Measurements from ENCODE around the gene OCA2.

Gene OCA2

GRCh38 chr15:28107904-28108275 lies 8.8 kb upstream of the OCA2 start:
- no peaks in the 10 kb centered on the region for H4K20me1 ChIP-seq (ENCODE audit: insufficient read depth, low read length)
- H3K27me3 ChIP-seq (ENCODE audit: low read depth, low read length) = no peaks in the 10 kb centered on the region
- no peaks in the 10 kb centered on the region for H3K4me1 ChIP-seq (ENCODE audit: low read length)
- H3K4me2 ChIP-seq (ENCODE audit: low read length) = no peak overlapping the region
- no peak overlapping the region for H3K27ac ChIP-seq (ENCODE audit: low read length)
- H3K9ac ChIP-seq (ENCODE audit: low read length) = no peak overlapping the region
- H2AFZ ChIP-seq (ENCODE audit: low read depth, low read length) = no peak overlapping the region
- H3K79me2 ChIP-seq (ENCODE audit: low read length) = no peaks in the 10 kb centered on the region
- no peak for TF ChIP-seq CTCF (IDR thresholded peaks at IDR 0.05; ENCODE audit: low read depth, low read length)
- TF ChIP-seq EZH2phosphoT487 (IDR thresholded peaks at IDR 0.05; ENCODE audit: low read depth) = no peak
- H3K9me3 ChIP-seq (ENCODE audit: insufficient read depth, low read length) = no peaks in the 10 kb centered on the region
- H3K4me3 ChIP-seq (ENCODE audit: low read length) = no peak overlapping the region
- H3K36me3 ChIP-seq (replicated peaks; ENCODE audit: low read depth, low read length) = peaks cover 5% of the 10 kb centered on the region

DNA sequence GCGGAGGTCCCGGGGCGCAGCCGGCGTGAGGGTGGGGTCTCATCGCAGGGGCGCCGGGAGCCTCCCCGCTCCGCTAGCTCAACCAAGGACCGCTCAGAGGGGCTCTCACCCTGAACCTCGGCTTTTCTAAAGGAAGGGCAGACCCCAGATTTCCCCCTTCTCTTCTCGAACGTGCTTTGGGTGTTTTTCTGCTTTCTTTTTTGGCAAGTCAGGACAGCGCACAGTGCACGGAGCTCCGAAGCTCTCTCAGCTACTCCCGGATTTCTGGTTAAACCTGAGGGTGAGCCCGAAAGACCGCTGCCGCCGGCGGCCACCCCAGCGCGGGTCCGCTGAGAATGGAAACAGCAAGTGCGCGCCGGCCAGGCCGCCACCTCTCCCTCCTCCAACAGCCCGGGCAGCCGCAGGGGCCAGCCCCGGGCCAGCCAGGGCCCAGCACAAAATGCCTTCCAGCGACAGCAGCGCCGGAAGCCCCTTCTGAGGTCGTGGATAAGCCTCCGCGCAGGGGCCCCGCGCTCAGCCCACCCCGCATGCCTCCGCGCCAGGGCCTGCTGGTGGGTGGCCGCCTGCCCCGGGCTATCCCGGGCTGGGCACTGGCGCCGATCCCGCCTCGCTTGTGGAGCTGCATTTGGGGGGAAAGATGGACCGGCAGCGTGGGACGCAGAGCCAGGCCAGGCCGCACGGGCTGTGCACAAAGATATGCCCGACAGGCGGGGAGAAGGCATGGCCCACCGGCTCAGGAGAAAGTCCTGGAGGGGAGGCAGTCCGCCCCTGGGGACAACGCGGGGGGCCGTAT lies 8.2 kb upstream of the OCA2 start:
- Histone ChIP-seq H3K27ac (ENCODE audit: low read length) (no peak overlapping the region), H3K79me2 (ENCODE audit: low read length) (no peaks in the 10 kb centered on the region), H3K4me2 (ENCODE audit: low read length) (no peak overlapping the region), H4K20me1 (ENCODE audit: insufficient read depth, low read length) (no peaks in the 10 kb centered on the region), H2AFZ (ENCODE audit: low read depth, low read length) (no peak overlapping the region), H3K27me3 (ENCODE audit: low read depth, low read length) (no peaks in the 10 kb centered on the region), H3K4me1 (ENCODE audit: low read length) (no peaks in the 10 kb centered on the region), H3K9ac (ENCODE audit: low read length) (no peak overlapping the region), H3K4me3 (ENCODE audit: low read length) (no peak overlapping the region), H3K9me3 (ENCODE audit: insufficient read depth, low read length) (no peaks in the 10 kb centered on the region), H3K36me3 (replicated peaks; ENCODE audit: low read depth, low read length) (peaks cover 5% of the 10 kb centered on the region)
- TF ChIP-seq CTCF (IDR thresholded peaks at IDR 0.05; ENCODE audit: low read depth, low read length) = no peak
- TF ChIP-seq EZH2phosphoT487 (IDR thresholded peaks at IDR 0.05; ENCODE audit: low read depth) = no peak

DNA sequence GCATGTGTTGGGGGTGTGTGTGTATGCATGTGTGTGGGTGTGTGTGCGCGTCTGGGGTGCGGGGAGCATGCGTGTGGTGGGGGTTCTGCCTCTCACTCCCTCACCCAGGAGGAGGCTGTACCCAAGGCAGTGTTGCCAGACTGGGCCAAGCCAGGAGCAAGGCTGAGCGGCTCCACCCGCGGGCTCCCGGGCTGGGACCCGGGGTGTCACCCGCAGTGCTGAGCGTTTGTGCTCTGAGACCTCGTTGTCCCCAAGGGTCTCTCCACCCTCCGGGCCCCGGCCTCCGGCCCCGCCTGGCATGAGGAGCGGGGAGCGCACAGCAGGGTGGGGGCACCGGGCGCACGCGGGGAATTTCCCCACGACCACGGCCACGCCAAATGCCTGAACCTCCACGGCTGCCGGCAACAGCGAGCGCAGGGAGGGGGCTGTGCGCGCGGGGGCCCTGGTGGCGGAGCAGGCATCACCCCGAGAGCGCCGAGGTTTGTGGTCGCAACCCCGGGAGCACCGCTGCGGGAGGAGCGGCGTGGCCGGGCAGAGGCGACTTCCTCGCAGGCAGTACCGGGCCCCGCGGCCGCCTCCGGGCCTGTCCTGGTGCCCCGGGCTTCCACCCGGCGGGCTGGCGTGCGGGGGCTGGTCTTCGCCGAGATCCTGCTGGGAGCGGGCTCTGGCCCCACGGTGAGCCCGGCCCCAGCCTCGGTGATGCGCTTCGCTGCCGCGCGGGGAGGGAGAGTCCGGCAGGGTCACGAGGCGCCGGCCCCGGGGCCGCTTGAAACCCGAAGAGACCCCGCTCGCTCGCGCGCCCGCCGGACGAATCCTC lies 7.4 kb upstream of the OCA2 start:
- H3K36me3 ChIP-seq (replicated peaks; ENCODE audit: low read depth, low read length) = peaks cover 2% of the 10 kb centered on the region
- H3K4me2 ChIP-seq (ENCODE audit: low read length) = no peak overlapping the region

More for the DNA sequence above, 7.4 kb upstream of the OCA2 start:
- no peaks in the 10 kb centered on the region for H4K20me1 ChIP-seq (ENCODE audit: insufficient read depth, low read length)
- no peaks in the 10 kb centered on the region for H3K79me2 ChIP-seq (ENCODE audit: low read length)
- no peaks in the 10 kb centered on the region for H3K27me3 ChIP-seq (ENCODE audit: low read depth, low read length)
- H3K4me1 ChIP-seq (ENCODE audit: low read length) = no peaks in the 10 kb centered on the region
- TF ChIP-seq EZH2phosphoT487 (IDR thresholded peaks at IDR 0.05; ENCODE audit: low read depth) (no peak), CTCF (IDR thresholded peaks at IDR 0.05; ENCODE audit: low read depth, low read length) (no peak)
- no peak overlapping the region for H3K27ac ChIP-seq (ENCODE audit: low read length)
- H2AFZ ChIP-seq (ENCODE audit: low read depth, low read length) = no peak overlapping the region
- H3K4me3 ChIP-seq (ENCODE audit: low read length) = no peak overlapping the region
- H3K9me3 ChIP-seq (ENCODE audit: insufficient read depth, low read length) = no peaks in the 10 kb centered on the region
- no peak overlapping the region for H3K9ac ChIP-seq (ENCODE audit: low read length)
